ENCODE data around the gene FBXO24. TPM values are rescaled to one million over a fixed set of nuclear protein-coding genes. Genes with fewer than 3 reads are reported as not detected.
A peak's percentile ranks its signal among the peaks of the same experiment; 100 is the strongest.

The FBXO24 gene
- total RNA-seq, 1 donor from 2014 or later, result 0.79 TPM

GRCh38 chr7:100580466-100581283 is 5.5 kb upstream of the FBXO24 start:
- H3K4me3 ChIP-seq (ENCODE audit: low read depth, low read length), result no peak overlapping the region
- no peaks in the 10 kb centered on the region for H3K27me3 ChIP-seq (ENCODE audit: control insufficient read depth, insufficient read depth, low read length)
- DNase-seq (ENCODE audit: low read depth), result no peak
- H3K36me3 ChIP-seq (ENCODE audit: control insufficient read depth, insufficient read depth, low read length), result peaks cover 4% of the 10 kb centered on the region
- no peak for TF ChIP-seq CTCF (IDR thresholded peaks at IDR 0.05; ENCODE audit: insufficient read depth, low read length, poor library complexity, severe bottlenecking)

GRCh38 chr7:100582041-100582579 is 4.0 kb upstream of the FBXO24 start:
- H3K4me3 ChIP-seq (ENCODE audit: low read depth, low read length), result no peak overlapping the region
- H3K36me3 ChIP-seq (ENCODE audit: control insufficient read depth, insufficient read depth, low read length), result peaks cover 4% of the 10 kb centered on the region
- no peak for TF ChIP-seq CTCF (IDR thresholded peaks at IDR 0.05; ENCODE audit: insufficient read depth, low read length, poor library complexity, severe bottlenecking)
- no peaks in the 10 kb centered on the region for H3K27me3 ChIP-seq (ENCODE audit: control insufficient read depth, insufficient read depth, low read length)
- DNase-seq (ENCODE audit: low read depth), result no peak

DNA sequence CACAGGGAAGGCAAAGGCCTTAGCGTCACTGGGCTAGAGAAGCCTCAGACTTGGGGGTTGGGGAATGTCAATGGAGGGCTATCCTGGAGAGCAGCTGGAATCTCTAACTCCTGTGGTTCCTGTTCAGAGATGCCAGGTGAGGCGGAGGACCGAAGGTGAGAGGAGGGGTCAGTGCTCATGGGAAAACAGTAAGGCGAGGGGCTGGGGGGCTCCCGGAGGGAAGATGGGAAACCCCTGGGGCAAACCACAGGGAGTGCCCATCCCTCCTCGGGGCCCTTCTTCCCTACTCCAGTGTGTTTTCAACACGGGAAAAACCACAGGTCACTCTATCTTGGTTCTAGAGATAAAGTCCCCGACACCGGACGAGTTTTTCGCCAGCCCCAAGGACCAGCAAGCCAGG is 3.5 kb upstream of the FBXO24 start:
- no peak for TF ChIP-seq CTCF (IDR thresholded peaks at IDR 0.05; ENCODE audit: insufficient read depth, low read length, poor library complexity, severe bottlenecking)

GRCh38 chr7:100583132-100584053 is 2.7 kb upstream of the FBXO24 start:
- no peak for TF ChIP-seq CTCF (IDR thresholded peaks at IDR 0.05; ENCODE audit: insufficient read depth, low read length, poor library complexity, severe bottlenecking)
- no peak overlapping the region for H3K4me3 ChIP-seq (ENCODE audit: low read depth, low read length)
- no peaks in the 10 kb centered on the region for H3K27me3 ChIP-seq (ENCODE audit: control insufficient read depth, insufficient read depth, low read length)
- H3K36me3 ChIP-seq (ENCODE audit: control insufficient read depth, insufficient read depth, low read length), result peaks cover 4% of the 10 kb centered on the region
- DNase-seq (ENCODE audit: low read depth), result no peak

More for the DNA sequence above, 3.5 kb upstream of the FBXO24 start:
- DNase-seq (ENCODE audit: low read depth), result no peak
- Histone ChIP-seq H3K27me3 (ENCODE audit: control insufficient read depth, insufficient read depth, low read length) (no peaks in the 10 kb centered on the region), H3K4me3 (ENCODE audit: low read depth, low read length) (no peak overlapping the region), H3K36me3 (ENCODE audit: control insufficient read depth, insufficient read depth, low read length) (peaks cover 4% of the 10 kb centered on the region)

GRCh38 chr7:100584054-100584682 is 2.0 kb upstream of the FBXO24 start:
- no peak for TF ChIP-seq CTCF (IDR thresholded peaks at IDR 0.05; ENCODE audit: insufficient read depth, low read length, poor library complexity, severe bottlenecking)
- peak overlapping the region; percentile 98 for H3K4me3 ChIP-seq (ENCODE audit: low read depth, low read length)
- DNase-seq (ENCODE audit: low read depth), result no peak
- H3K36me3 ChIP-seq (ENCODE audit: control insufficient read depth, insufficient read depth, low read length), result peaks cover 4% of the 10 kb centered on the region
- H3K27me3 ChIP-seq (ENCODE audit: control insufficient read depth, insufficient read depth, low read length), result no peaks in the 10 kb centered on the region
